Body of pancreas (tissue), 4 donors: Measurements from ENCODE around the gene INPP5B. TPM values are rescaled to one million over a fixed set of nuclear protein-coding genes. Genes with fewer than 3 reads are reported as not detected.

Experiments used
- ATAC-seq: fragments of 150-250 bp; one replicate; pipeline ENCODE4 v1.9.1; 2016
- DNase-seq, 4 donors: peaks; one replicate each; pipeline ENCODE4 v3.0.0-alpha.2; 2019
- H3K27ac ChIP-seq, 4 donors: fragments of 200-600 bp; sonication (generic); 1 replicate in 3 of 4; 2 replicates in 1 of 4; pipeline versions ENCODE4 v1.5.1 to v1.6.1; 2016 to 2019; ENCODE audit warnings: mild to moderate bottlenecking in 1 of 4, mixed read lengths in 1 of 4, moderate library complexity in 1 of 4
- H3K27me3 ChIP-seq, 2 donors: fragments of 200-600 bp; sonication (generic); one replicate each; pipeline ENCODE4 v1.6.0; 2016; ENCODE audit warnings: mild to moderate bottlenecking in 1 of 2
- H3K36me3 ChIP-seq, 2 donors: fragments of 200-600 bp; sonication (generic); replicated peaks in 1 of 2; 2 replicates each; pipeline ENCODE4 v1.5.1; 2016; ENCODE audit warnings: low read depth in 2 of 2; ENCODE audit not compliant: insufficient read depth in 1 of 2
- H3K4me1 ChIP-seq: fragments of 200-600 bp; sonication (generic); one replicate; pipeline ENCODE4 v1.6.0; 2016
- H3K4me3 ChIP-seq, 2 donors: fragments of 200-600 bp; sonication (generic); 1 replicate in 1 of 2; 2 replicates in 1 of 2; pipeline ENCODE4 v1.5.1; 2016 to 2019
- H3K9me3 ChIP-seq, 3 donors: fragments of 200-600 bp; sonication (generic); 1 replicate in 2 of 3; 2 replicates in 1 of 3; pipeline ENCODE4 v1.5.1; 2016
- POLR2A ChIP-seq, 3 donors: fragments of 450-650 bp; IDR thresholded peaks; one replicate each; pipeline ENCODE4 v1.6.1; 2016; ENCODE audit warnings: antibody characterized with exemption in 3 of 3, mild to moderate bottlenecking in 2 of 3
- WGBS, 2 donors: methylation state at CpG; one replicate each; pipeline ENCODE4 v1.1.5; 2017; 5-methylcytosine and 5-hydroxymethylcytosine counted together
- intact Hi-C: fragments of 100-400 bp; cut with DNase I; formaldehyde crosslinking; loops from one replicate; pipeline ENCODE4 v1.15.1; 2023
- small RNA-seq: library from RNA; depleted of rRNA; stranded (forward); fragments of <200 nt; gene quantifications from one replicate; pipeline ENCODE3, GENCODE V24; 2016
- total RNA-seq, 2 donors: library from RNA; depleted of rRNA; stranded (reverse); fragments of >200 nt; gene quantifications; one replicate each; pipeline ENCODE4 v1.1.0, GENCODE V29; 2016
- TF ChIP-seq, protein P1 (sequence below), 7 experiments: fragments of 450-650 bp in 4 of 7; fragments of 200-600 bp in 3 of 7; sonication (generic) in 3 of 7; IDR thresholded peaks; one replicate each; pipeline ENCODE4 v1.5.1; 2016 to 2019; ENCODE audit warnings: antibody characterized with exemption in 7 of 7

INPP5B gene
- total RNA-seq, 2 donors from 2014 or later, result 11.5 to 13.5 TPM

- ATAC-seq (peak; percentile 15), DNase-seq (peak; percentile 68 to 76 (median 72))
- Histone ChIP-seq H3K36me3 (peaks cover 0 to 5% of the 10 kb centered on the region in 2 donors), H3K4me1 (peaks cover 31% of the 10 kb centered on the region), H3K9me3 (no peaks in the 10 kb centered on the region), H3K27me3 (no peaks in the 10 kb centered on the region), H3K27ac (peak overlapping the region in 1 of 4 donors; percentile 3), H3K4me3 (no peak overlapping the region)
- TF ChIP-seq, protein P1, sequence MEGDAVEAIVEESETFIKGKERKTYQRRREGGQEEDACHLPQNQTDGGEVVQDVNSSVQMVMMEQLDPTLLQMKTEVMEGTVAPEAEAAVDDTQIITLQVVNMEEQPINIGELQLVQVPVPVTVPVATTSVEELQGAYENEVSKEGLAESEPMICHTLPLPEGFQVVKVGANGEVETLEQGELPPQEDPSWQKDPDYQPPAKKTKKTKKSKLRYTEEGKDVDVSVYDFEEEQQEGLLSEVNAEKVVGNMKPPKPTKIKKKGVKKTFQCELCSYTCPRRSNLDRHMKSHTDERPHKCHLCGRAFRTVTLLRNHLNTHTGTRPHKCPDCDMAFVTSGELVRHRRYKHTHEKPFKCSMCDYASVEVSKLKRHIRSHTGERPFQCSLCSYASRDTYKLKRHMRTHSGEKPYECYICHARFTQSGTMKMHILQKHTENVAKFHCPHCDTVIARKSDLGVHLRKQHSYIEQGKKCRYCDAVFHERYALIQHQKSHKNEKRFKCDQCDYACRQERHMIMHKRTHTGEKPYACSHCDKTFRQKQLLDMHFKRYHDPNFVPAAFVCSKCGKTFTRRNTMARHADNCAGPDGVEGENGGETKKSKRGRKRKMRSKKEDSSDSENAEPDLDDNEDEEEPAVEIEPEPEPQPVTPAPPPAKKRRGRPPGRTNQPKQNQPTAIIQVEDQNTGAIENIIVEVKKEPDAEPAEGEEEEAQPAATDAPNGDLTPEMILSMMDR (IDR thresholded peaks at IDR 0.05), result peak; percentile 45 to 77 (median 73)
- TF ChIP-seq POLR2A (IDR thresholded peaks at IDR 0.05), result no peak
- 29 to 34% methylated on average over 7 of the region's 7 CpGs for WGBS, 2 donors
- intact Hi-C loops, result no loop called here
Observed at GRCh38 chr1:37811027-37811655, 135.7 kb downstream of the INPP5B start.

Small RNAs within 50 kb of the gene (small RNA-seq; reads per million reads assigned to genes)
- gene RF00017 (not detected), gene RF00092 (not detected), gene RNU6-510P (not detected), gene RNU6-584P (not detected)

Other genes with a start within 250 kb of the INPP5B start
- 1 to 10 TPM; 1.6 to 2.0 TPM for gene EPHA10, start 181.9 kb downstream of the INPP5B start, total RNA-seq
- gene MANEAL, start 153.2 kb downstream of the INPP5B start, total RNA-seq, result 1 to 10 TPM in 1 of 2 donors, under 1 TPM in 1; 0.99 to 6.2 TPM
- gene C1orf122, start 139.3 kb downstream of the INPP5B start, total RNA-seq, result 10 to 100 TPM; 26.2 to 71.9 TPM
- 10 to 100 TPM in 1 of 2 donors, 1 to 10 TPM in 1; 6.2 to 11.9 TPM for gene YRDC, start 138.8 kb downstream of the INPP5B start, total RNA-seq
- 1 to 10 TPM; 1.3 to 3.9 TPM for gene MTF1, start 87.5 kb downstream of the INPP5B start, total RNA-seq
- 10 to 100 TPM; 22.1 to 54.1 TPM for gene SF3A3, start 43.0 kb upstream of the INPP5B start, total RNA-seq
- 1 to 10 TPM; 7.3 to 7.8 TPM for gene FHL3, start 58.5 kb upstream of the INPP5B start, total RNA-seq
- 10 to 100 TPM; 10.9 to 13.2 TPM for gene UTP11, start 65.7 kb upstream of the INPP5B start, total RNA-seq
- not detected for gene POU3F1, start 99.7 kb upstream of the INPP5B start, total RNA-seq